Neutrophil (primary cell): ENCODE measurements around the gene GSTT2B.
"Not testable (repeated sequence)": the region's sequence is repeated elsewhere in the genome, so short reads cannot be mapped to it uniquely, and the experiment has no call there.

Experiments
- H3K27ac ChIP-seq: fragments of 200-600 bp; sonication (generic); 2 replicates; pipeline ENCODE4 v1.5.1; 2016; ENCODE audit warnings: mild to moderate bottlenecking, moderate library complexity
- H3K27me3 ChIP-seq: fragments of 200-600 bp; sonication (generic); 2 replicates; pipeline ENCODE4 v1.6.0; 2016; ENCODE audit warnings: mild to moderate bottlenecking
- H3K36me3 ChIP-seq: fragments of 200-600 bp; sonication (generic); 2 replicates; pipeline ENCODE4 v1.5.1; 2017
- H3K4me1 ChIP-seq, 2 experiments: fragments of 200-600 bp in 1 of 2; sonication (generic) in 1 of 2; 1 replicate in 1 of 2; 2 replicates in 1 of 2; pipeline versions ENCODE4 v1.5.1 to v1.6.1; 2013 to 2016; ENCODE audit warnings: low read depth in 1 of 2, low read length in 1 of 2, mild to moderate bottlenecking in 1 of 2, moderate library complexity in 1 of 2; ENCODE audit not compliant: control insufficient read depth in 1 of 2, insufficient read depth in 1 of 2
- H3K4me3 ChIP-seq, 2 experiments: fragments of 200-600 bp in 1 of 2; sonication (generic) in 1 of 2; 1 replicate in 1 of 2; 2 replicates in 1 of 2; pipeline ENCODE4 v1.5.1; 2013 to 2016; ENCODE audit warnings: low read depth in 1 of 2, low read length in 1 of 2, mild to moderate bottlenecking in 1 of 2, moderate library complexity in 1 of 2
- H3K9me3 ChIP-seq: fragments of 200-600 bp; sonication (generic); 2 replicates; pipeline ENCODE4 v1.5.1; 2016
- TF ChIP-seq, protein P1 (sequence below): fragments of 200-600 bp; sonication (generic); IDR thresholded peaks from 2 replicates; pipeline ENCODE4 v1.5.1; 2016; ENCODE audit warnings: antibody characterized with exemption

Gene GSTT2B

DNA sequence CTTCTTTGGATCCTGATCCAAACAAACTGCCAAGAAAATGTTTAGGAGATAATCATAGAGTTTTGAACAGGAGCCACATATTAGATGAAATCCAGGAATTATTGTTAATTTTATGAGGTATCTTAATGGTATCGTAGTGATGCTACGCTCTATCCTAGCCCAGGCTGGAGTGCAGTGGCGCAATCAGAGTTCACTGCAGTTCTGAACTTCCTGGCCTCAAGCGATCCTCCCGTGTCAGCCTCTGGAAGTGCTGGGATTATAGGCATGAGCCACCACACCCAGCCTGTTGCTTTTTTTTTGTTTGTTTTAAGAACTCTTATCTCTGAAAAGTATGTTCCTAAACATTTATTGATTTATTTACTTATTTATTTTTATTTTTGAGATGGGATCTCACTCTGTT, 41.9 kb upstream of the GSTT2B start:
- Histone ChIP-seq H3K36me3 (no peaks in the 10 kb centered on the region), H3K27me3 (peaks cover 4% of the 10 kb centered on the region), H3K9me3 (no peaks in the 10 kb centered on the region), H3K4me1 (no peaks in the 10 kb centered on the region), H3K27ac (no peak overlapping the region), H3K4me3 (no peak overlapping the region)
- TF ChIP-seq, protein P1, sequence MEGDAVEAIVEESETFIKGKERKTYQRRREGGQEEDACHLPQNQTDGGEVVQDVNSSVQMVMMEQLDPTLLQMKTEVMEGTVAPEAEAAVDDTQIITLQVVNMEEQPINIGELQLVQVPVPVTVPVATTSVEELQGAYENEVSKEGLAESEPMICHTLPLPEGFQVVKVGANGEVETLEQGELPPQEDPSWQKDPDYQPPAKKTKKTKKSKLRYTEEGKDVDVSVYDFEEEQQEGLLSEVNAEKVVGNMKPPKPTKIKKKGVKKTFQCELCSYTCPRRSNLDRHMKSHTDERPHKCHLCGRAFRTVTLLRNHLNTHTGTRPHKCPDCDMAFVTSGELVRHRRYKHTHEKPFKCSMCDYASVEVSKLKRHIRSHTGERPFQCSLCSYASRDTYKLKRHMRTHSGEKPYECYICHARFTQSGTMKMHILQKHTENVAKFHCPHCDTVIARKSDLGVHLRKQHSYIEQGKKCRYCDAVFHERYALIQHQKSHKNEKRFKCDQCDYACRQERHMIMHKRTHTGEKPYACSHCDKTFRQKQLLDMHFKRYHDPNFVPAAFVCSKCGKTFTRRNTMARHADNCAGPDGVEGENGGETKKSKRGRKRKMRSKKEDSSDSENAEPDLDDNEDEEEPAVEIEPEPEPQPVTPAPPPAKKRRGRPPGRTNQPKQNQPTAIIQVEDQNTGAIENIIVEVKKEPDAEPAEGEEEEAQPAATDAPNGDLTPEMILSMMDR: no peak

DNA sequence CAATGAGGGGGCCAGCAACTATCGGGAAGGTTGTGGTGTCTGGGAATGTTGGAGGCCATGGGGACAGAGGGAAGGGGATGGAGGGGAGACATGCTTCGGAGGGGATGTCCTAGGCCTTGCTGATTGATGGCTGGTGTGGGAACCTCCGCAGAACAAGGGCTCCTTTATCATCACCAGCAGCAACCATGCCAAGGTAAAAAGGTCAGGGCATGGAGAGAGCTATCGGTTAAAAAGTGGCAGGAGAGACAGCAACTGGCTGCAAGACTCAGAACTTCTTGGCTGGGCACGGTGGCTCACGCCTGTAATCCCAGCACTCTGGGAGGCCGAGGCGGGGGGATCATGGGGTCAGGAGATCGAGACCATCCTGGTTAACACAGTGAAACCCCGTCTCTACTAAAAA, 41.3 kb upstream of the GSTT2B start:
- TF ChIP-seq, protein P1: no peak

DNA sequence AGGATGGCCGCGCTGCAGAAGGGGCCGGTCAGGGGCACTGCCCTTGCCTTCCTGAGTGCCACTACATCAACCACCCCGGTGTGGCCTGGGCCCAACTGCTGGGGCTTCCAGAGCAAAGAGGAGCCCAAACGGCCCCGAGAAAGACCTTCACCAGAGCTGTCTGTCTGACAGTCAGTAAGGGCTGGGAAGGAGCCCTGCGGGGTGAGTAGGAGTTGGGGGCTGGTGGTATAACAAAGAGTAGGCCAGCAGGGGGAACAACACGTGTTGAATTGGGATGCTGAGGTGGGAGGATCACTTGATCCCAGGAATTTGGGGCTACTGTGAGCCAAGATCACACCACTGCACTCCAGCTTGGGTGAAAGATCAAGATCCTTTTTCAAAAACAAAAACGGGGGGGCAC, 40.3 kb upstream of the GSTT2B start:
- TF ChIP-seq, protein P1: no peak
- Histone ChIP-seq H3K4me1 (no peaks in the 10 kb centered on the region), H3K9me3 (no peaks in the 10 kb centered on the region), H3K4me3 (no peak overlapping the region), H3K36me3 (no peaks in the 10 kb centered on the region), H3K27ac (no peak overlapping the region), H3K27me3 (peaks cover 4% of the 10 kb centered on the region)

More for the DNA sequence above, 41.3 kb upstream of the GSTT2B start:
- no peak overlapping the region for H3K4me3 ChIP-seq
- no peaks in the 10 kb centered on the region for H3K9me3 ChIP-seq
- H3K4me1 ChIP-seq: no peaks in the 10 kb centered on the region
- H3K27ac ChIP-seq: no peak overlapping the region
- no peaks in the 10 kb centered on the region for H3K36me3 ChIP-seq
- H3K27me3 ChIP-seq: peaks cover 4% of the 10 kb centered on the region

DNA sequence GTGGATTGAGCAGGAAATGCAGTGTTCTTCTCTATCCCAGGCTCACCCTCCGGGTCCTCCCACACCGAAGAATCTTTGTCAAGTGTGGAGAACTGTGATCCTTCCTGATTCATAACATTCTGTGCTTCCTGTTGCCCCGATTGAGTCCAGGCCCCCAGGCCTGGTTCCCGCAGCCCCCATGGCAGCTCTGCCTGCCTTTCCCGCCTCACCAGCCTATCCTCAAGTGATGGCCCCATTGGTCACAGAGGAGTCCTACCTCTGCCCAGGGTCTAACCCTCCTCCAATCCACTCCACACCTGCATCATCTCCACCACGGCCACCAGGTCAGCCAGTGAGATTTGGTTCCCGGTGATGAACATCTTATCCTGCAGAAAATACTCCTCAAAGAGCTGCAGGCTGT, 38.8 kb upstream of the GSTT2B start:
- not testable (repeated sequence) for H3K4me3 ChIP-seq, H3K9me3 ChIP-seq

DNA sequence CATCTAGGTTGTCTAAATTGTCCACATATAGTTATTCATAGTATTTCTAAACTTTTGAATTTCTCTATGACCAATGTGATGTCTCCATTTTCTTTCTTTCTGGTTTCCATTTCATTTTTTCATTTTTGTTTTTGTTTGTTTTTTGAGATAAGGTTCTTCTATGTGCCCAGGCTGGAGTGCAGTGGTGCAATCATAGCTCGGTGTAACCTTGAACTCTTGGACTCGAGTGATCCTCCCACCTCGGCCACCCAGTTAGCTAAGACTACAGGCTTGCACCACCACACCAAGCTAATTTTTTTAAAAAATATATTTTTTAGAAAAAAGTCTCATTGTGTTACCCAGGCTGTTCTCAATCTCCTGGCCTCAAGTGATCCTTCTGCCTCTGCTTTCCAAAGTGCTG, 36.1 kb upstream of the GSTT2B start:
- no peak overlapping the region for H3K27ac ChIP-seq
- TF ChIP-seq, protein P1: no peak
- H3K27me3 ChIP-seq: no peaks in the 10 kb centered on the region
- H3K9me3 ChIP-seq: no peaks in the 10 kb centered on the region
- no peaks in the 10 kb centered on the region for H3K4me1 ChIP-seq
- H3K36me3 ChIP-seq: no peaks in the 10 kb centered on the region
- no peak overlapping the region for H3K4me3 ChIP-seq

More for the DNA sequence above, 38.8 kb upstream of the GSTT2B start:
- H3K27ac ChIP-seq, H3K27me3 ChIP-seq, H3K36me3 ChIP-seq, H3K4me1 ChIP-seq: not testable (repeated sequence)

DNA sequence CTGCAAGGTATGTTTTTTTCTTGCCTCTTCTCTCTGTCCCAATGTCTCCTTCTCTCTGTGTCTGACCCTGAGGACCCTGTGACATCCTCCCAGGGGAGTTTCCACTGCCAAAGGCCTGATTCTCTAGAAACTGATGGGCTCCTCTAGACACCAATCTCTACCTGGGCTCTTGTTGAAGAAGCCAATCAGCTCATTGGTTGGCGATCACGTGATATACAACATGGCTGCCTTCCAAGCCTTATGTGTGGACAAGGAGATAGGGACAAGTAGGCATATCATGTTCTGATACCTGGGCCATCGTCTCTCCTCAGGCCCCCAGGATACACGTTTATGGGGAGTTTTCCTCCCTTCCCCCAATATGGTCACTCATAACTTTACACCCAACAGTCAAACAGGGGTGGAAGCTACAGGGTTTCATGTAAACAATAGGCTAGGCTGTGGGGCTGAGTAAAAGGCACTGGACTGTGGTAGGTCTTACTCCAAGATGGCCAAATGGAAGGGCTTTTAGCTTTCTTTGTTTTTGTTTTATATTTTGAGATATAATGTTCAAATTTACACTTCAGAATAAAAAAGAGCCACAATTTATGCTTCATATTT, 32.7 kb upstream of the GSTT2B start:
- H3K27ac ChIP-seq, H3K9me3 ChIP-seq, H3K4me1 ChIP-seq, H3K4me3 ChIP-seq, H3K27me3 ChIP-seq, H3K36me3 ChIP-seq: not testable (repeated sequence)

DNA sequence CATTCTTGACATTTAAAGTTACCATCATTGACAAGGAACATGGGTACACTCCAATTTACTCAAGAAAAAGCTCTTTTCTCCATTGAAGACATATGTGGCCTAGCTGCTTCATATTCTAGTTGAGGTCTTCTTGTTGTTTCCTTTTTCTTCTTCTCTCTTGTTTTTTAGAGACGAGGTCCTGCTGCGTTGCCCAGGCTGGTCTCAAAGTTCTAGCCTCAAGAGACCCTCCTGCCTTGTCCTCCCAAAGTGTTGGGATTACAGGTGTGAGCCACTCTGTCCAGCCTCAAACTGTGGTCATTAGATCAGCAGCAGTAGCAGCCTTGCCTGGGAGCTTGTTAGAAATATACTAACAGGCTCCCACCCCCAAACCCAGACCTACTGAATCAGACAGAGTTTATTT, 32.1 kb upstream of the GSTT2B start:
- not testable (repeated sequence) for H3K36me3 ChIP-seq, H3K9me3 ChIP-seq, H3K27me3 ChIP-seq, H3K4me1 ChIP-seq, H3K4me3 ChIP-seq, H3K27ac ChIP-seq

DNA sequence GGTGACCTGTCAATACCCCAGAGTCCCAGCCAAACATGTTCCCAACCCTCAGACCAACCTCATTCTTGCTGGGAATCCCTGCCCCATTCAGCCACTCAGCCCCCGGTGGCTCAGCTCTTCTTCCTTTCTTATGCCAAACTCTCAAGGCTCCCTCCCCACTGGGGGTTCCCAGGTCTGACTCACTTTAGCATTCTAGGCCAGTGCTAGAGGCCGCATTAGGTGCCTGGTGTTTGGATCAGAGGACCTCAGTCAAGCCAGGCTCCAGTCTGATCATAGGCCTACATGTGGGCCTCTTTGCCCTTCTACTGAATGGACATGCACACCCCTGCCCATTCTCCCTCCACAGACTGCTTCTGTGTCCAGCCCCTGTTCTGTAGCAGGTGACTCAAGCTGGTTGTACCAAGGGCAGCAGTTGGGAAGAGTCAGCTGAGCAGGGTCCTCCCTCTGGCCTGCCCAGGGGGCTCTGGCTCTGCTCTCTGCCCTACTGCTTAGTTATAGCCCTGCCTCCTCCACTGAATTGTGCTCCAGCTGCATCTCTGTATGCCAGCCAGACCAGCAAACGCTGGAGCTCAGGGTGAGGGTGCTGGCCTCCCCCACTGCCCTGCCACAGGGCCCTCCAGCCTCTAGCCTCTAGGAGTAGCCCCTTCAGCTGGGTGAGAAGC, 28.7 kb upstream of the GSTT2B start:
- H3K9me3 ChIP-seq, H3K36me3 ChIP-seq, H3K4me1 ChIP-seq, H3K4me3 ChIP-seq, H3K27ac ChIP-seq, H3K27me3 ChIP-seq: not testable (repeated sequence)

DNA sequence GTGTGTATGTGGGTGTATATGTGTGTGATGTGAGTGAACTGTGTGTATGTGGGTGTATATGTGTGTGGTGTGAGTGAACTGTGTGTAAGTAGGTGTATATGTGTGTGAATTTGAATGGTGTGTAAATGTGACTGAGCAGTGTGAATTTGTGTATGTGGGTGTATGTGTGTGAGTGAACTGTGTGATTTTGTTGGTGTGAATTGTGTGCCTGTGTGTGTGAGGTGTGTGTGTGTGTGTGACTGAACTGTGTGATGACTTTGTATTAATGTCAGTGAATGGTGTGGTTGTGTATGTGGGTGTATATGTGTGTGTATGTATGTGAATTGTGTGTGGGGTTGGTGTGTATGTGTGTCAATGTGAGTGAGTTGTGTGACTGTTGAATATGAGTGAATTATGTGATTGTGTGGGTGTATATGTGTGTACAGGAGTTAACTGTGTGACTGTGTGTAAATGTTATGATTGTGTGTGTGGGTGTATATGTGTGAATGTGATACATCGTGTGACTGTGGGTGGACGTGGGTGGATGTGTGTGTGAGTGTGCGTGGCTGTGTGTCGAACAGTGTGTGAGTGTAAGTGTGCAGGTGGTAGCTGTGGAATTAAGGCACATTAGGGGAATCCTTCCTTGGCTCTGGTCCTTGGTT, 25.7 kb upstream of the GSTT2B start:
- not testable (repeated sequence) for H3K4me1 ChIP-seq, H3K36me3 ChIP-seq, H3K9me3 ChIP-seq, H3K27me3 ChIP-seq, H3K27ac ChIP-seq, H3K4me3 ChIP-seq

DNA sequence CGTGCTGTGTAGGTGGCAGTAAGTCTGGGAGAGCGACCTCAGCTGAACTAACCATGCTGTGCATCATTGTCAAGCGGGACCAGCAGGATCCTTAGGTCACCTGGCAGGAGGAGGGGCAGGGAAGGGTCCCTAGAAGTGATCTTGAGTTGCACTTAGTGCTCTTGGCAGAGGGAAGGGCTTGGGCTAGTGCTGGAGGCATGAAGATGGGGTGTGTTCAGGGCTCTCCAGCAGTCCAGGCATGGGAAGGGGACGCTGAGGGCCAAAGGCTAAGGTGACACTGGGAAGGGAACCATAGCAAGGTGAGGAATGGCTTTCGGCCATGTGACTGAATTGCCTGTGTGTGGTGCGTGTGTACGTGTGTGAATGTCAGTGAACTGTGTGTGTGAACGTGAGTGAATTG, 25.1 kb upstream of the GSTT2B start:
- not testable (repeated sequence) for H3K27ac ChIP-seq, H3K4me1 ChIP-seq, H3K27me3 ChIP-seq, H3K9me3 ChIP-seq, H3K4me3 ChIP-seq, H3K36me3 ChIP-seq
